SW480 (cell line): ENCODE measurements around the gene DPH1.

Experiments used
- DNase-seq: peaks from one replicate; pipeline ENCODE4 v3.0.0-alpha.2; 2016; ENCODE audit warnings: low spot score

Gene DPH1

DNA sequence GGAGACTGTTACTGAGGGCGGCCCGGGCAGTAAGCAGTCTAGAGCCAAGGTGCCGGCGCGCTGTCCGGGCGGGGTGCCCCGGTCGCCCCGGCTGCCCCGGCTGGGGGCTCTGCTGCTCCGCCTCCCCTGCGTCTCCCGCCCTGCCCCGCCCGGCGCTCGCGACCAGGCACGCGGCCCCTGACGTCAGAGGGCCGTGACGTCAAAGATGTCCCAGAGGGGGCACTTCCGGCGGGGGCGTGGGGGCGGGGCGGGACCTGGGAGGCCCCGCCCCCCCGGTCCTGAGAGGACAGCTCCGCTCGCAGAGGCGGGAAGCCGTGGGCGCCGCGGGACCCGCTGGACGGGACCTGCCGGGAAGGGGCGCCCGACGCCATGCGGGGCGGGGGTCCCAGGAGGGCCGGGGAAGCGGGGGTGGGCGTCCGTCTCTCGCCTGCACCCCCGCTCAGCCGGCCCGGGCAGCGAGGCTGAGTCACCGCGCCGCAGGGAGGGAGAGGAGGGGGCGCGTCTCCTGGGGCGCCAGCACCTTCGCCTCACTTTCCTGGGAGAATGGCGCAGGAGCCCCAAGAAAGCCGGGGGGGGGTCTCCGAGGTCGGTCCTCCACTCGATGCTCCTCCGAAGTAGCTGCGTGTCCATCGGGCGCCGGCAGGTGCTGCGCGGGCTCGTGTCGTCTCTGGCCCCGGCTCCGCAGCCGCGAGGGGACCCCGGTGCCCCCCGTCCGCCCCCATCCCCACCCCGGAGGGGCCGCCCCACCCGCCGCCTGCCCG, 20.5 kb downstream of the DPH1 start:
- peak; percentile 68 for DNase-seq

GRCh38 chr17:2051061-2051932, 21.3 kb downstream of the DPH1 start:
- peak; percentile 29 for DNase-seq

GRCh38 chr17:2051933-2052559, 22.1 kb downstream of the DPH1 start:
- DNase-seq: no peak

DNA sequence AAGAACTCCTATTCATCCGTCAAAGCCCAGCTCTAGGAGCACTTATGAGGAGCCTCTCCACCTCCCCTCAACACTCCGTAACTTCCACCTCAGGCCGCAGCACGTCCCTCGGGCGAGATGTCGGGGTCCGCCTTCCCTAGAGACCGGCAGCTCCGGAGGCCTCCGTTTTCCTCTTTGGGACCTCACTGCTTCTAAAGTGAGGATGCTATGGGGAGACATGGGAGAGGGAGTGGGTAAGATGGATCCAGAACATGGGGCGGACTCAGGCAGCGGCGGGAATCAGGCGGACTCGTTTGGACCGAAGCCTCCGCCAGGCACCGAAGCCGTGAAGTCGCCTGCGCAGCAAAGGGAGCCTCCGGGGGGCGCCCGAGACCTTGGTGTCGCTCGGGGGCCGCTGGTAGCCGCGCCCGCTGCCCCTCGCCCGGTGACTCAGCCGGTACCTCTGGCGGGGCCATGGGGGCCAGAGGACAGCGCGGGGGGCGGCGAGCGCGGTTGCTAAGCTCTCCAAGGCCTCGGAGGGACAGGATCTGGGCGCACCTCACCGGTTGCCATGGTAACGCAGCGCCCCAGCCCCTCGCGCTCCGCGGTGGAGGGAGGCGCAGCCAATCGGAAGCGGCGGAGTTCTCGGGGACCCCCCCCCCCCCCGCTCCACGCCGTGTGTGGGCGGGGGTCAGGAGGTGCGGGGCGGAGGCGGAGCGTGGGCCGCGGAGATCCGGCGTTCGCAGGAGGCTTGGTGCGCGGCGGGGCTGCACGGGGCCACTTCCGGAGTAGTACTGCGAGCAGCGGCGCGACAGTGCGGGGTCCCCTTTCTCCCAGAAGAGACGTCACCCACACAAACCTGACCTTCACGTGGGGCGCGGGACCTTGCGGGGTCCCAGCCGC, 23.7 kb downstream of the DPH1 start:
- DNase-seq: peak; percentile 62

DNA sequence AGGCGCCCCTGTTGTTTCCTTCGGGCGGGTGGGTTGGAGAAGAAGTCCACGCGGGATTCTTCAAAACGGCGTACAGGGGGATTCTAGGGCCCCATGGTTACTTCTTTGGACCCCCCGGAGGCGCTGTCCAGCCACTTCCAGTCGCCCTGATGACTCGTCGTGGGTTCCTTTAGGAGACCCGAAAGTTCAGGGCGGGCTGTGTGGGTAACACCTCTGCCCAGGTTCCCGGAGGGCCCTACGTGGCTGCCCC, 24.2 kb downstream of the DPH1 start:
- no peak for DNase-seq

GRCh38 chr17:2054512-2055291, 24.7 kb downstream of the DPH1 start, which contains the start of gene HIC1:
TSS of gene HIC1 (plus strand) at chr17:2055103. CDS start at chr17:2056691, 1,588 bp downstream.
- peak; percentile 84 for DNase-seq

DNA sequence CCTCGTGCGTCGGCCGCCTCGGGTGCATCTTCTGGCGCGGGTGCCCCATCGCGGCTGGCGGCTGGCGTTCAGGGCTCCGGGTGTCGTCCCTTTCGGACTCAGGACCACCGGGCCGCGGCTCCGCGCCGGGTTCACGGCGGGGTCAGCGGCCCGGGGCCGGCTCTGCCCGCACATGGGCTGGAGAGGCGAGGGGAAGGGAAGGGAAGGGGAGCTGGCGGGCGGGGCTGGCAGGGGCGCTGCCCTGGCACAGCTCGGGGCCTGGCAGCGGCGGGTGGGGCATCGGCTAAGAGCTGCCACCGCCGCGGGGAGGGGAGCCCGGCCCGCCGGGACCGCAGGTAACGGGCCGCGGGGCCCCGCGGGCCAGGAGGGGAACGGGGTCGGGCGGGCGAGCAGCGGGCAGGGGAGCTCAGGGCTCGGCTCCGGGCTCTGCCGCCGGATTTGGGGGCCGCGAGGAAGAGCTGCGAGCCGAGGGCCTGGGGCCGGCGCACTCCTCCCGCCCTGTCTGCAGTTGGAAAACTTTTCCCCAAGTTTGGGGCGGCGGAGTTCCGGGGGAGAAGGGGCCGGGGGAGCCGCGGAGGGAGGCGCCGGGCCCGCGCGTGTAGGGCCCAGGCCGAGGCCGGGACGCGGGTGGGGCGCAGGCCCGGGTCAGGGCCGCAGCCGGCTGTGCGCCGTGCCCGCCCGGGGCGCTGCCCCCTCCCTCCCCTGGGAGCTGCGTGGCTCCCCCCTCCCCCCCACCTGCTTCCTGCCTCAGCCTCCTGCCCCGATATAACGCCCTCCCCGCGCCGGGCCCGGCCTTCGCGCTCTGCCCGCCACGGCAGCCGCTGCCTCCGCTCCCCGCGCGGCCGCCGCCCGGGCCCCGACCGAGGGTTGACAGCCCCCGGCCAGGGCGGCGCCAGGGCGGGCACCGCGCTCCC, 25.6 kb downstream of the DPH1 start:
- no peak for DNase-seq

DNA sequence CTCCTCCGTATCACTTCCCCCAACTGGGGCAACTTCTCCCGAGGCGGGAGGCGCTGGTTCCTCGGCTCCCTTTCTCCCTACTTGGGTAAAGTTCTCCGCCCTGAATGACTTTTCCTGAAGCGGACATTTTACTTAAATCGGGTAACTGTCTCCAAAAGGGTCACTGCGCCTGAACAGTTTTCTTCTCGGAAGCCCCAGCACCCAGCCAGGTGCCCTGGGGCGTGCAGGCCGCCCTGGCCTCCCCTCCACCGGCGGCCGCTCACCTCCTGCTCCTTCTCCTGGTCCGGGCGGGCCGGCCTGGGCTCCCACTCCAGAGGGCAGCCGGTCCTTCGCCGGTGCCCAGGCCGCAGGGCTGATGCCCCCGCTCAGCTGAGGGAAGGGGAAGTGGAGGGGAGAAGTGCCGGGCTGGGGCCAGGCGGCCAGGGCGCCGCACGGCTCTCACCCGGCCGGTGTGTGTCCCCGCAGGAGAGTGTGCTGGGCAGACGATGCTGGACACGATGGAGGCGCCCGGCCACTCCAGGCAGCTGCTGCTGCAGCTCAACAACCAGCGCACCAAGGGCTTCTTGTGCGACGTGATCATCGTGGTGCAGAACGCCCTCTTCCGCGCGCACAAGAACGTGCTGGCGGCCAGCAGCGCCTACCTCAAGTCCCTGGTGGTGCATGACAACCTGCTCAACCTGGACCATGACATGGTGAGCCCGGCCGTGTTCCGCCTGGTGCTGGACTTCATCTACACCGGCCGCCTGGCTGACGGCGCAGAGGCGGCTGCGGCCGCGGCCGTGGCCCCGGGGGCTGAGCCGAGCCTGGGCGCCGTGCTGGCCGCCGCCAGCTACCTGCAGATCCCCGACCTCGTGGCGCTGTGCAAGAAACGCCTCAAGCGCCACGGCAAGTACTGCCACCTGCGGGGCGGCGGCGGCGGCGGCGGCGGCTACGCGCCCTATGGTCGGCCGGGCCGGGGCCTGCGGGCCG, 26.5 kb downstream of the DPH1 start:
- no peak for DNase-seq

- no peak for DNase-seq
Measured at GRCh38 chr17:2057175-2057759, 27.3 kb downstream of the DPH1 start.

DNA sequence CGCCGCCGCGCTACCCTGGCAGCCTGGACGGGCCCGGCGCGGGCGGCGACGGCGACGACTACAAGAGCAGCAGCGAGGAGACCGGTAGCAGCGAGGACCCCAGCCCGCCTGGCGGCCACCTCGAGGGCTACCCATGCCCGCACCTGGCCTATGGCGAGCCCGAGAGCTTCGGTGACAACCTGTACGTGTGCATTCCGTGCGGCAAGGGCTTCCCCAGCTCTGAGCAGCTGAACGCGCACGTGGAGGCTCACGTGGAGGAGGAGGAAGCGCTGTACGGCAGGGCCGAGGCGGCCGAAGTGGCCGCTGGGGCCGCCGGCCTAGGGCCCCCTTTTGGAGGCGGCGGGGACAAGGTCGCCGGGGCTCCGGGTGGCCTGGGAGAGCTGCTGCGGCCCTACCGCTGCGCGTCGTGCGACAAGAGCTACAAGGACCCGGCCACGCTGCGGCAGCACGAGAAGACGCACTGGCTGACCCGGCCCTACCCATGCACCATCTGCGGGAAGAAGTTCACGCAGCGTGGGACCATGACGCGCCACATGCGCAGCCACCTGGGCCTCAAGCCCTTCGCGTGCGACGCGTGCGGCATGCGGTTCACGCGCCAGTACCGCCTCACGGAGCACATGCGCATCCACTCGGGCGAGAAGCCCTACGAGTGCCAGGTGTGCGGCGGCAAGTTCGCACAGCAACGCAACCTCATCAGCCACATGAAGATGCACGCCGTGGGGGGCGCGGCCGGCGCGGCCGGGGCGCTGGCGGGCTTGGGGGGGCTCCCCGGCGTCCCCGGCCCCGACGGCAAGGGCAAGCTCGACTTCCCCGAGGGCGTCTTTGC, 28.0 kb downstream of the DPH1 start:
- DNase-seq: no peak

DNA sequence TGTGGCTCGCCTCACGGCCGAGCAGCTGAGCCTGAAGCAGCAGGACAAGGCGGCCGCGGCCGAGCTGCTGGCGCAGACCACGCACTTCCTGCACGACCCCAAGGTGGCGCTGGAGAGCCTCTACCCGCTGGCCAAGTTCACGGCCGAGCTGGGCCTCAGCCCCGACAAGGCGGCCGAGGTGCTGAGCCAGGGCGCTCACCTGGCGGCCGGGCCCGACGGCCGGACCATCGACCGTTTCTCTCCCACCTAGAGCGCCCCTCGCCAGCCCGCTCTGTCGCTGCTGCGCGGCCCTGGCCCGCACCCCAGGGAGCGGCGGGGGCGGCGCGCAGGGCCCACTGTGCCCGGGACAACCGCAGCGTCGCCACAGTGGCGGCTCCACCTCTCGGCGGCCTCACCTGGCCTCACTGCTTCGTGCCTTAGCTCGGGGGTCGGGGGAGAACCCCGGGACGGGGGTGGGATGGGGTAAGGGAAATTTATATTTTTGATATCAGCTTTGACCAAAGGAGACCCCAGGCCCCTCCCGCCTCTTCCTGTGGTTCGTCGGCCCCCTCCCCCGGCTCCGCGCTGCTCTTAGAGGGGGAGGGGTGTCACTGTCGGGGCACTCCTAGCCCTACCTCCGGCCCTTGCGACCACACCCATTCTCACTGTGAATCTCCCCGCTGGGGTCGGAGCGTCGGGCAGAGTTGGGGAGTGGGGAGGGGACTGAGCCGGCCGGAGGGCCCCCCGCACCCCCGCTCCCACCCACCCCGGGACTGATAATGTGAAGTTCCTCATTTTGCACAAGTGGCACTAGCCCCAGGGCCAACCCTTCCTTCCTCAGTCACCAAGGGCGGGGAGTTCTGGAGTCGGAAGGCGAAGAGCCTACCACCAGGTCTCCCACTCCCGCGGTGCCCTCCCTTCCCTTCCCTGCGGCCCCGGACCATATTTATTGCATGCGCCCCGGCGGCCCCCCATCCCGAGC, 28.9 kb downstream of the DPH1 start:
- DNase-seq: no peak

- no peak for DNase-seq
Measured at GRCh38 chr17:2059547-2060384, 29.8 kb downstream of the DPH1 start.

GRCh38 chr17:2060385-2060658, 30.4 kb downstream of the DPH1 start:
- DNase-seq: no peak

DNA sequence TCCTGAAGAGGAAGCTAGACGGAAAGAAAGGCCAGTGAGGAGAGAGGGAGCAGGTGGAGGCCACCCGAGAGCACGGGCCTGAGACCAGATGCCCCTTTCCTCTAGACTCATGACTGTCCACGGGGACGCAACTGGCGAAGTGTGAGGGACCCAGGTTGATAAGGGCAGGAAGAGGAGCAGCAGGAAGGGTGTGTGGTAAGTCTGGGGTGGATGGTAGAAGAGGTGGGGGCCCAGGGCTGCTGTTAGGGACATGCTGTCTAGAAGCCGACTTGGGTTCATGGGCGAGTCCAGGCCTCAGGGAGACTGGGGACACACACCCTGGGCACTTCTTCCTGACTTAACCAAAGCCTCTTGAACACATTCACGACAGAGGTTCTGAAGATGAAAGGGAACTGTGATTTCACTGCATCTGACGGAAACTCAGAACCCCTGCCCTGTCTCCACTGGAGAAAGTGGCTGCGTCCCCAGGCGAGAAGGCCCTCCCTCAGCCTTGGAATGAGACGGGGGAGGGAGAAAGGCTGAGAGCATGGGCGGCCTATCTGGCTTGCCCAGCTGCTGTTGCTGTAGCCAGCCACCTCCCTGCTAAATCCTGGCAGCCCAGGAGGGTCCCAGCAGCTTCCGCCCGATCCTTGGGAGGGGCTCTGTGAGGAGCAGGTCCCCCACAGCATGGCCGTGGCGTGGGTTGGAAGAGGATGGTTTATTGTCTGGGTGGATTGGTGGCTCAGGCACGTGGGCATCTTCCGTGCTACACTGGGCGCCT, 30.9 kb downstream of the DPH1 start:
- no peak for DNase-seq

DNA sequence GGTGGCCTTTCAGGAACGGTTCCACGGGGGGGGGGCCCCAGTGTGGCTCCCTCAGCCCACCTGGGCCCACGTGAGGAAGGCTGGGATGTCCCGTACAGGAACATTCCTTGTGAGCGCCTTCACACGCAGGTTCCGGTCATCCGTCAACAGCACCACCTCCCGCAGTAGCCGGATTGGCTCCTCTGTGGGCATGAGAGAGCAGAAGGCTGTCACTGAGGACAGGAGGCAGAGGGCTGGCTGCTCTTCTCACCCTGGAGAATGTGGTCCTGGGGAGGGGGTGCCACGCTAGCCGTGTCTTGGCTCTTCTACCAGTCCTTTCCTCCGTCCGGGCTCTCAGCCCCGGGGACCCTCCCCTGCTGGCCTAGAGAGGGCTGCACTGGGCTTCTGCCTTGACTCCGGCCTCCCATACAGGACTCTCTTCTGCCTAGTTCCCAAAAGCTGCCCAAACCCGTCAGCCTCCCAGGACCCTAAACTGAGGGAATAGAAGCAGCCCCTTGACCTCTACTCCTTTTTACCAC, 31.5 kb downstream of the DPH1 start:
- DNase-seq: no peak
